Body of pancreas (tissue), 4 donors: ENCODE data around the gene CHN2.

Experiments
- POLR2A ChIP-seq, 3 donors: fragments of 450-650 bp; IDR thresholded peaks; one replicate each; pipeline ENCODE4 v1.6.1; 2016; ENCODE audit warnings: antibody characterized with exemption in 3 of 3, mild to moderate bottlenecking in 2 of 3
- TF ChIP-seq, protein P1 (sequence below), 7 experiments: fragments of 450-650 bp in 4 of 7; fragments of 200-600 bp in 3 of 7; sonication (generic) in 3 of 7; IDR thresholded peaks; one replicate each; pipeline ENCODE4 v1.5.1; 2016 to 2019; ENCODE audit warnings: antibody characterized with exemption in 7 of 7

DNA sequence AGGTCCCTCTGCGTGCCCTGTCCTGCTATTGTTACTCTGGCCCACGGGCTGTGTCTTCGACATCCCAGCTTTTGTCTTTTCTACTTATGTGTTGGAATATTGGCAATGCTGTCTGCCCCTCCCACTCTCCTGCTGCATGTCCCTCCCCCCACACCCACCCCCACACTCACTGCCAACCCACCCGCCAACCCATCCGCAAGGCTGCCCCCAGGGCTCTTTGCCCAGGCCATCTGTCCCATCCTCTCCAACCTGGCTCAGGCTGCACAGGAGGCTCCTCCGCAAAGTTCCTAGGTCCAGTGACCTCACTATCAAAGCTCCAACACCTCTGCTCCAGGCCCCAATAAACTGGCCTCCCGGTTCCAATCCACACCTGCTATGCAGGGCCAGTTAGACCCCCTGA is 202.0 kb downstream of the CHN2 start:
- TF ChIP-seq POLR2A (IDR thresholded peaks at IDR 0.05), result no peak
- TF ChIP-seq, protein P1, sequence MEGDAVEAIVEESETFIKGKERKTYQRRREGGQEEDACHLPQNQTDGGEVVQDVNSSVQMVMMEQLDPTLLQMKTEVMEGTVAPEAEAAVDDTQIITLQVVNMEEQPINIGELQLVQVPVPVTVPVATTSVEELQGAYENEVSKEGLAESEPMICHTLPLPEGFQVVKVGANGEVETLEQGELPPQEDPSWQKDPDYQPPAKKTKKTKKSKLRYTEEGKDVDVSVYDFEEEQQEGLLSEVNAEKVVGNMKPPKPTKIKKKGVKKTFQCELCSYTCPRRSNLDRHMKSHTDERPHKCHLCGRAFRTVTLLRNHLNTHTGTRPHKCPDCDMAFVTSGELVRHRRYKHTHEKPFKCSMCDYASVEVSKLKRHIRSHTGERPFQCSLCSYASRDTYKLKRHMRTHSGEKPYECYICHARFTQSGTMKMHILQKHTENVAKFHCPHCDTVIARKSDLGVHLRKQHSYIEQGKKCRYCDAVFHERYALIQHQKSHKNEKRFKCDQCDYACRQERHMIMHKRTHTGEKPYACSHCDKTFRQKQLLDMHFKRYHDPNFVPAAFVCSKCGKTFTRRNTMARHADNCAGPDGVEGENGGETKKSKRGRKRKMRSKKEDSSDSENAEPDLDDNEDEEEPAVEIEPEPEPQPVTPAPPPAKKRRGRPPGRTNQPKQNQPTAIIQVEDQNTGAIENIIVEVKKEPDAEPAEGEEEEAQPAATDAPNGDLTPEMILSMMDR (IDR thresholded peaks at IDR 0.05), result no peak
